ENCODE results near the gene C2CD4C.

DNA sequence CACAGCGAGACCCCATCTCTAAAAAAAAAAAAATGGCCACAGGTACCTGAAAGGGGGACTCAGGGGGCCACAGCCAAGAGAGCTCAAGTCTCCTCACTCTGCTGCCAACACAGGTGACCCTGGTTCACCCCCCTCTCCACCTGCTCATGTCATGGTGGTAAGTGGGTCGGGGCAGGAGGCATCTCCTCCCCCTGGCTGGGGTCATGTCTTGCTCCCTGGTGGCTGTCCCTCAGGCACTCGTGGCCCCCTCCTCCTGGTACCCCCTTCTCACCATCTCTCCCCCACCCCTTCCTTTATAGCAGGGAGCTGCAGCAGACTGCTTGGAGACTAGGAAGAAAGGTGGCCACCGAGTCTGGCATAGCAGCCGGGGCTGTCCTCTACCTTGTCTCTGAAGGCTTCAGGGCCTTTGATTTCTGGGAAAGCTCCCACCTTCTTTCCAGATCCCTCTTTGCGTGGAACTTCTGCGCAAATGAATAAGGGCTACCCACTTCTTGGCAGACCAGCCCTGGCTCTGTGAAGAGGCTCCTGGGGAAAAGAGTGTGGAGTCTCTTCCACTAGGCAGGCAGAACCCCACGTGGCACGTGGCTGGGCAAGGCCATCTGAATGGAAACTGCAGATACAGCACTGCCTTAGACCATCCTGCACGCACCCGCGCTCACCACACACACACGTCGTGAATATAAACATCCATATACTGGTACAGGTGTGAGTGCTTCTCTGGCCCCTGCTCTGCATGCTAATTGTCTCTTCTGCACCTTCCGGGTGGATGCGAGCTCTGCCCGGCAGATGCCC is 44.3 kb downstream of the C2CD4C start:
- TF ChIP-seq, protein P1, sequence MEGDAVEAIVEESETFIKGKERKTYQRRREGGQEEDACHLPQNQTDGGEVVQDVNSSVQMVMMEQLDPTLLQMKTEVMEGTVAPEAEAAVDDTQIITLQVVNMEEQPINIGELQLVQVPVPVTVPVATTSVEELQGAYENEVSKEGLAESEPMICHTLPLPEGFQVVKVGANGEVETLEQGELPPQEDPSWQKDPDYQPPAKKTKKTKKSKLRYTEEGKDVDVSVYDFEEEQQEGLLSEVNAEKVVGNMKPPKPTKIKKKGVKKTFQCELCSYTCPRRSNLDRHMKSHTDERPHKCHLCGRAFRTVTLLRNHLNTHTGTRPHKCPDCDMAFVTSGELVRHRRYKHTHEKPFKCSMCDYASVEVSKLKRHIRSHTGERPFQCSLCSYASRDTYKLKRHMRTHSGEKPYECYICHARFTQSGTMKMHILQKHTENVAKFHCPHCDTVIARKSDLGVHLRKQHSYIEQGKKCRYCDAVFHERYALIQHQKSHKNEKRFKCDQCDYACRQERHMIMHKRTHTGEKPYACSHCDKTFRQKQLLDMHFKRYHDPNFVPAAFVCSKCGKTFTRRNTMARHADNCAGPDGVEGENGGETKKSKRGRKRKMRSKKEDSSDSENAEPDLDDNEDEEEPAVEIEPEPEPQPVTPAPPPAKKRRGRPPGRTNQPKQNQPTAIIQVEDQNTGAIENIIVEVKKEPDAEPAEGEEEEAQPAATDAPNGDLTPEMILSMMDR (conservative IDR thresholded peaks at IDR 0.05; ENCODE audit: low read depth in 2 of 2): no peak
- TF ChIP-seq, protein P2, sequence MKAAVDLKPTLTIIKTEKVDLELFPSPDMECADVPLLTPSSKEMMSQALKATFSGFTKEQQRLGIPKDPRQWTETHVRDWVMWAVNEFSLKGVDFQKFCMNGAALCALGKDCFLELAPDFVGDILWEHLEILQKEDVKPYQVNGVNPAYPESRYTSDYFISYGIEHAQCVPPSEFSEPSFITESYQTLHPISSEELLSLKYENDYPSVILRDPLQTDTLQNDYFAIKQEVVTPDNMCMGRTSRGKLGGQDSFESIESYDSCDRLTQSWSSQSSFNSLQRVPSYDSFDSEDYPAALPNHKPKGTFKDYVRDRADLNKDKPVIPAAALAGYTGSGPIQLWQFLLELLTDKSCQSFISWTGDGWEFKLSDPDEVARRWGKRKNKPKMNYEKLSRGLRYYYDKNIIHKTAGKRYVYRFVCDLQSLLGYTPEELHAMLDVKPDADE (IDR thresholded peaks at IDR 0.05): no peak
- no peak for TF ChIP-seq EZH2phosphoT487 (IDR thresholded peaks at IDR 0.05; ENCODE audit: unreplicated experiment)
- TF ChIP-seq EZH2 (IDR thresholded peaks at IDR 0.05; ENCODE audit: low read depth, unreplicated experiment): no peak
- TF ChIP-seq POLR2AphosphoS5 (IDR thresholded peaks at IDR 0.05; ENCODE audit: low read depth): no peak
- TF ChIP-seq JUNB (IDR thresholded peaks at IDR 0.05; ENCODE audit: unreplicated experiment): no peak
- no peak for TF ChIP-seq STAT1 (IDR thresholded peaks at IDR 0.05; ENCODE audit: unreplicated experiment)
- TF ChIP-seq, protein P3, sequence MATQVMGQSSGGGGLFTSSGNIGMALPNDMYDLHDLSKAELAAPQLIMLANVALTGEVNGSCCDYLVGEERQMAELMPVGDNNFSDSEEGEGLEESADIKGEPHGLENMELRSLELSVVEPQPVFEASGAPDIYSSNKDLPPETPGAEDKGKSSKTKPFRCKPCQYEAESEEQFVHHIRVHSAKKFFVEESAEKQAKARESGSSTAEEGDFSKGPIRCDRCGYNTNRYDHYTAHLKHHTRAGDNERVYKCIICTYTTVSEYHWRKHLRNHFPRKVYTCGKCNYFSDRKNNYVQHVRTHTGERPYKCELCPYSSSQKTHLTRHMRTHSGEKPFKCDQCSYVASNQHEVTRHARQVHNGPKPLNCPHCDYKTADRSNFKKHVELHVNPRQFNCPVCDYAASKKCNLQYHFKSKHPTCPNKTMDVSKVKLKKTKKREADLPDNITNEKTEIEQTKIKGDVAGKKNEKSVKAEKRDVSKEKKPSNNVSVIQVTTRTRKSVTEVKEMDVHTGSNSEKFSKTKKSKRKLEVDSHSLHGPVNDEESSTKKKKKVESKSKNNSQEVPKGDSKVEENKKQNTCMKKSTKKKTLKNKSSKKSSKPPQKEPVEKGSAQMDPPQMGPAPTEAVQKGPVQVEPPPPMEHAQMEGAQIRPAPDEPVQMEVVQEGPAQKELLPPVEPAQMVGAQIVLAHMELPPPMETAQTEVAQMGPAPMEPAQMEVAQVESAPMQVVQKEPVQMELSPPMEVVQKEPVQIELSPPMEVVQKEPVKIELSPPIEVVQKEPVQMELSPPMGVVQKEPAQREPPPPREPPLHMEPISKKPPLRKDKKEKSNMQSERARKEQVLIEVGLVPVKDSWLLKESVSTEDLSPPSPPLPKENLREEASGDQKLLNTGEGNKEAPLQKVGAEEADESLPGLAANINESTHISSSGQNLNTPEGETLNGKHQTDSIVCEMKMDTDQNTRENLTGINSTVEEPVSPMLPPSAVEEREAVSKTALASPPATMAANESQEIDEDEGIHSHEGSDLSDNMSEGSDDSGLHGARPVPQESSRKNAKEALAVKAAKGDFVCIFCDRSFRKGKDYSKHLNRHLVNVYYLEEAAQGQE (IDR thresholded peaks at IDR 0.05; ENCODE audit: unreplicated experiment): no peak
- TF ChIP-seq ZNF114 (CRISPR knock-in tag; IDR thresholded peaks at IDR 0.05): no peak
- no peak for TF ChIP-seq CREB1 (CRISPR knock-in tag; IDR thresholded peaks at IDR 0.05; ENCODE audit: low read depth)
